RWPE1 (cell line): ENCODE data around the gene IL24.

Experiments used
- CTCF ChIA-PET: fragments of 350-600 bp; sonication (Branson Sonifier 250); formaldehyde crosslinking; extraction: SDS; loops from one replicate; lab custom pipeline; 2021; lab: Yijun Ruan, JAX
- POLR2A ChIA-PET: fragments of 400-600 bp; formaldehyde crosslinking; extraction: SDS; loops from one replicate; lab custom pipeline; 2020; ENCODE audit warnings: antibody characterized with exemption; ENCODE audit not compliant: low non-redundant PET; lab: Yijun Ruan, JAX
- DNase-seq: peaks from one replicate; pipeline ENCODE4 v3.0.0; 2012; ENCODE audit warnings: low spot score
- H3K27ac ChIP-seq: fragments of 450-650 bp; 2 replicates; pipeline ENCODE4 v1.5.1; 2017
- CTCF ChIP-seq: fragments of 450-650 bp; conservative IDR thresholded peaks from 2 replicates; pipeline ENCODE4 v1.5.1; 2017; ENCODE audit warnings: low read depth, mild to moderate bottlenecking

IL24 gene

GRCh38 chr1:206940588-206940936 lies 43.3 kb downstream of the IL24 start:
- POLR2A ChIA-PET = no interaction called here
- no peak overlapping the region for H3K27ac ChIP-seq
- no peak for DNase-seq
- no peak for TF ChIP-seq CTCF
- CTCF ChIA-PET = interaction anchor here (0.6 kb wide), 1 partner anchor 1095 kb away, joined by 3 read pairs; no protein-coding TSS in a partner anchor

DNA sequence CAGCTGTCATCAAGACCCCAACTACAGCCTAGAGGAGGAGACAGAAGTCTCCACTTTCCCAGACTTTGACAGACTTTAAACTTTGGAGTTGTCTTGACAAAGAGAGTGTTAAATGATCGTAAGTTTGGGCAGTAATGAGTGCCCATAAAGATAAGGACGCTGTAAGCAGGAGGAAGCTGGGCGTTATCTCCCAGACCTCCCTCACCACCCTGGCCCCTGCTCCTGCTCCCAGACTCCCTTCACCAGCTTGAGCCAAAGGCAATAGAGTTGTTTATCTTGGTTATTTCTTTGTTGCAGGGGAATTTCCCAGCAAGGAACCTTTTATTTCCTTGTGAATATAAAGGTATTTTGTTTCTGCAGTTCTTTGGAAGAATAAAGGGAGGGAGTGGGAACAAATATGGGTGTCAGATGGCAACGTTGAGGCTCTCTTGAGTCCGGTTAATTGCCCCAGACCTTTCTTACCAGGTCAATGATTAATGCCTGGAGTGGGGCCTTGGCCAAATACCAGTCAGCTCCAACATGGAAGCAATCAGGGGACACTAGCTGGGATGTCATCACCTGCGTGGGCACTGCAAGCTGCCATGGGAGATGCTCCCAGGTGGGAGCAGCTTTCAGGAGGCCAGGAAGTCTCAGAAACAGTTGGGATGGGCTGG lies 44.6 kb downstream of the IL24 start:
- no peak for DNase-seq
- no peak for TF ChIP-seq CTCF
- ChIA-PET CTCF (interaction anchor here (0.7 to 0.9 kb wide), 2 partner anchors 10 to 512 kb away, joined by 3 read pairs; partner anchors contain the start of gene CR2), POLR2A (no interaction called here)
- H3K27ac ChIP-seq = no peak overlapping the region

GRCh38 chr1:206944703-206945102 lies 47.5 kb downstream of the IL24 start:
- POLR2A ChIA-PET = no interaction called here
- DNase-seq = no peak
- no peak overlapping the region for H3K27ac ChIP-seq
- CTCF ChIA-PET = no interaction called here
- TF ChIP-seq CTCF = no peak

DNA sequence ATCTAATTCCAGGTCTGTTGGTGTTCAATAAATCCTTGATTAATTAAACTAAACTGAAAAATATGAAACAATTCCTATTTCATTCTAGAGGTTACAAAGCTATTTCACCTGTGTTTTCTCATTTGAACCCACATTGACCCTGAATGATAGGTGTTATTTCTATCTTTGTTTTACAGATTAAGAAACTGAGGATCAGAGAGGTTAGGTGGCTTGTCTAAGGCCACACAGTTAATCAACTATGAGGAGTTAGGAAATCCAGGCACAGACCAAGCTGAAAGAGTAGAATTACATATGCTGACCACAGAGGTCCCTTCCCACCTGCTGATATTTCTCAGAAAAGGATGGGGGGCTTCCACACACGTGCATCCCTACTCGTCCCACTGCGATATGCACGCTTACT lies 48.5 kb downstream of the IL24 start:
- POLR2A ChIA-PET = no interaction called here
- H3K27ac ChIP-seq = no peak overlapping the region
- no peak for TF ChIP-seq CTCF
- CTCF ChIA-PET = interaction anchor here (0.7 kb wide), 1 partner anchor 11 kb away, joined by 3 read pairs; no protein-coding TSS in a partner anchor
- no peak for DNase-seq

DNA sequence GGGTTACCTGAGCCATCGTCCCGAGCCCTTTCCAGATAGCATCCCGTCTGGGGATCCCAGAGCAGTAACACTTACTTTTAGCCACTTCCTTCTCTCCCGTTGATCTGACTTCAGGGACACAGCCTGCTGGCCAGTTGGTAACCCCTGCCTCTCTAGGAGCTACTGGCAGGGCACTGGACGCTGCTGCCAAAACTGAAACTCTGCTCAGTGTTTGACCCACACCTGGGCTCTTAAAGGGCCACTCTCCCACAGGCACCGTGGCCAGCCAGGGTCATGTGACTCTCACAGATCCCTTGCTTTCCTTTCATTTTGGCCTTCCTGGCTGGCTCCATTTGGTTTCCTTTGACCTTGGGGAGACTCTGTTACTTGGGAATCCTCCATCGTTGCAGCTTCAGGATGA lies 49.0 kb downstream of the IL24 start, which contains the start of gene PIGR:
PIGR (minus strand) TSS at position 206 of the 400 bp plus-strand sequence. CDS start 5,935 bp downstream, outside the sequence.
- no peak for DNase-seq
- POLR2A ChIA-PET = no interaction called here
- CTCF ChIA-PET = no interaction called here
- H3K27ac ChIP-seq = no peak within 1 kb of the TSS
- no peak for TF ChIP-seq CTCF

DNA sequence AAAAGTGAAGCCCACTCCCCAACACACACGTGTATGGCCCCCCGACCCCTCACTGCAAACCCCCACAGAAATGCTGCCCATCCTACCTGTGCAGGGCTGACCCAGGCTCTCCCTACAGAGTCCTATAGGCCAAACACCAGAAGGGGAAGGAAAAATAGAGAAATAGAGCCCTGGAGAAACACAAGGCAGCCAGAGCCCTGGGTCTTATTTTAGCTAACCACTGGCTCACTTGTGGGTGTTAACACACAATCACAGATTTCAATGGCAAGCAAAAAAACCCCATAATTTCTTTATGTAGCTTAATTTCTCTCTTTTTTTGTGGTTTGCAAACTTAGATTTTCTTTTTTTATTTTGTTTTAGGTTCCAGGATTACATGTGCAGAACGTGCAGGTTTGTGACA lies 50.0 kb downstream of the IL24 start:
- CTCF ChIA-PET = no interaction called here
- no peak for TF ChIP-seq CTCF
- DNase-seq = no peak
- no peak overlapping the region for H3K27ac ChIP-seq
- POLR2A ChIA-PET = no interaction called here
